Measurements from ENCODE around the gene ADTRP. TPM values are rescaled to one million over a fixed set of nuclear protein-coding genes. Genes with fewer than 3 reads are reported as not detected.

ADTRP gene
- total and polyA plus RNA-seq, 10 of the 15 experiments (the other 5 are each of a cell fraction or from before 2014, with no cell fraction given), result 0.10 to 2.6 (median 2.1) TPM

DNA sequence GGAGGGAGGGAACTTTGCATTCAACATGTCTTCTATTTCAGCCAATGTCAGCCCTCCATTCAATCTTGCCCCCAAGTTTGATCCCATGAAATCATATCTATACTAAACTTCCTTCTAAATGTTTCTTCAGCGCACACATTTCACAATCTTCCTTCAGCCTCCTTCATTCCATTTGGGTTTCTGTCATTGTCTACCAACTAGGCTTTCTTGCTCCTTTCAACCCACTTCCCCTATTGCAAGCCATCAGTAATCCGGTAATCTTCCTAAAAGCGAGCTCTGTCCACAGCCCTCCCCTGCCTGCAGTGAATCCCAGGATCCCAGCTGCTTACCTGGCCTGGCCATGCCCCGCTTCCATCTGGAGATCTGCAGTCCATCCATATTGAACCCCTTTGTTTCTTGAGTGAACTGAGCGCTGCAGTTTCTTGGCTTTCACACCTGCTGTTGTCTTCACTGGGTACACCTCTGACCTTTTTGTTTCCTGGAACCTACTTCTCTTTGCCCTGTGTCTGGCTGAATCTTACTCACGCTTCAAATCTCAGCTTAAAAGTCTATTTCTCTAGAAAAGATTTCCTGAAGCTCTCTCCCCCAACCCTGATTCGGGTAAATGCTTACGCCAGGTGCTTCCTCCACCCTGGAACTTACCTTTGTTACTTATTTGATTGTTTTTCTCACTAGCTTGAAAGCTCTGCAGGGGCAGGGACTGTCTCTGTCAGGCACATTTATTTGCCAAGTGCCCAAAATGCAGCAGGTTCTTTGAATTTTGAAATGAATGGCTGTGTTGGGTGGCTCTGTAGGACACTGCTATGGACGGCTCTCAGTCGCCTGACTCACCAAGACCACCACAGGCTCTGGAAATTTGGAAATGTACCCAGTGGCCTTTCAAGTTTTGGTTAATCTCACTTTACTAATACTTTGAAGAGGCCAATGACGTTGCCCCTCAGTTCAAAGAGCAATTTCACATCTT lies 50.3 kb downstream of the ADTRP start:
- FAIRE-seq (no peak), ATAC-seq (no peak), DNase-seq (ENCODE audit: low read depth, low spot score) (no peak)
- TF ChIP-seq SPI1 (IDR thresholded peaks at IDR 0.05; ENCODE audit: borderline replicate concordance, insufficient read depth, low read depth, low read length) (peak; percentile 43; the same call in 1 of the 2 replicates), MYC (IDR thresholded peaks at IDR 0.05; ENCODE audit: insufficient read depth, insufficient read length, insufficient replicate concordance, low read length, severe bottlenecking) (no peak)
- ChIA-PET CTCF (interaction anchor here (0.7 to 1.3 kb wide), 2 partner anchors 26 to 341 kb away, joined by 3 read pairs; no protein-coding TSS in a partner anchor), SMC1A (ENCODE audit: uncharacterized antibody, unreplicated experiment) (interaction anchor here (0.9 to 8.6 kb wide), 5 partner anchors 16 to 95 kb away, joined by 3 to 139 read pairs (median 4); no protein-coding TSS in a partner anchor), RAD21 (ENCODE audit: unreplicated experiment) (interaction anchor here (1.8 to 1.9 kb wide), 2 partner anchors 13 to 58 kb away, joined by 4 to 7 read pairs; no protein-coding TSS in a partner anchor), POLR2A (interaction anchor here (0.7 to 2.4 kb wide), 3 partner anchors 14 to 100 kb away, joined by 3 to 7 read pairs (median 4); no protein-coding TSS in a partner anchor)
- Histone ChIP-seq H3K4me3 (no peak overlapping the region), H4K20me1 (ENCODE audit: control insufficient read depth, insufficient read depth) (no peaks in the 10 kb centered on the region), H3K9me3 (replicated peaks; ENCODE audit: control insufficient read depth, insufficient read depth, low read length) (peaks cover 4% of the 10 kb centered on the region; the same call in 1 of the 3 replicates), H3K9ac (ENCODE audit: control insufficient read depth, insufficient read depth, low read length) (no peak overlapping the region), H3K27ac (ENCODE audit: control insufficient read depth, insufficient read depth) (no peak overlapping the region), H2AFZ (ENCODE audit: control insufficient read depth, low read depth, low read length) (peak overlapping the region; percentile 44), H3K27me3 (replicated peaks in 1 of 2; ENCODE audit: control insufficient read depth in 2 of 2, insufficient read depth in 2 of 2, low read length in 1 of 2) (no peaks in the 10 kb centered on the region), H3K36me3 (ENCODE audit: control insufficient read depth in 2 of 2, insufficient read depth in 2 of 2, low read length in 1 of 2) (no peaks in the 10 kb centered on the region), H3K79me2 (ENCODE audit: control insufficient read depth, insufficient read depth, low read length) (peaks cover 6% of the 10 kb centered on the region), H3K4me2 (ENCODE audit: control insufficient read depth, insufficient read depth) (no peak overlapping the region), H3K4me1 (ENCODE audit: control insufficient read depth, insufficient read depth, low read length) (peaks cover 38% of the 10 kb centered on the region)
- in situ Hi-C loops (cut with MboI), result no loop called here
- BruUV-seq (replicated peaks), result no TSS peak
- intact Hi-C loops (cut with micrococcal nuclease; ENCODE audit: unreplicated experiment), result loop anchor here (10.0 kb wide), 1 partner anchor 877 kb away; no protein-coding TSS in a partner anchor
- 68% methylated on average over 11 of the region's 11 CpGs for WGBS (ENCODE audit: insufficient coverage, insufficient replicate concordance, low lambda C conversion rate, missing lambda C conversion rate)
